Astrocyte of the spinal cord (primary cell): ENCODE measurements around the gene STRBP.
"Not testable (repeated sequence)": the region's sequence is repeated elsewhere in the genome, so short reads cannot be mapped to it uniquely, and the experiment has no call there.

Experiments used
- DNase-seq: peaks from one replicate; pipeline ENCODE4 v3.0.0; 2011; ENCODE audit warnings: low read depth, low spot score
- H3K4me3 ChIP-seq: 2 replicates; pipeline ENCODE4 v1.5.1; 2011; ENCODE audit warnings: low read depth, mild to moderate bottlenecking, low read length, moderate library complexity
- in situ Hi-C: cut with HindIII; loops from 2 replicates; pipeline ENCODE4 v1.10.0; 2017; ENCODE audit warnings: low sequenced_read_pairs
- TF ChIP-seq, protein P1 (sequence below): IDR thresholded peaks from 2 replicates; pipeline ENCODE4 v1.5.1; 2012; ENCODE audit warnings: low read depth, mild to moderate bottlenecking, low read length, inconsistent platforms

The STRBP gene

DNA sequence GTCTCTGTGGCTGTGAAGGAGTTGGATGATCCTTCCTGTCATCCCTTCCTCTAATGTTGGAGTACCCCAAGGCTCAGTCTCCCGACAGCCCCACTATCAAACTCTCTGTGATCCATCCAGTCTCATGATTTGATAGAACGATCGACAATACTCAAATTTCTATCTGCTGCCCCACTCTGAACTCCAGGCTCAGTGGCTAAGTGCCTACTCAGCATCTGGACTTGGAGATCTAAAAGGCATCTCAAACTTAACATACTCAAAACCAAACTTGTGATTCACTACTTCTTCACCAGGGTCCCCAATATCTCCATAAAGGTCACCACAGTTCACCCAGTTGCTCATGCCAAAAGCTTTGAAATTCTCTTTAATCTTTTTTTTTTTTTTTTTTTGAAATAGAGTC lies 15.1 kb upstream of the STRBP start:
- DNase-seq, result no peak
- in situ Hi-C loops, result no loop called here
- TF ChIP-seq, protein P1, sequence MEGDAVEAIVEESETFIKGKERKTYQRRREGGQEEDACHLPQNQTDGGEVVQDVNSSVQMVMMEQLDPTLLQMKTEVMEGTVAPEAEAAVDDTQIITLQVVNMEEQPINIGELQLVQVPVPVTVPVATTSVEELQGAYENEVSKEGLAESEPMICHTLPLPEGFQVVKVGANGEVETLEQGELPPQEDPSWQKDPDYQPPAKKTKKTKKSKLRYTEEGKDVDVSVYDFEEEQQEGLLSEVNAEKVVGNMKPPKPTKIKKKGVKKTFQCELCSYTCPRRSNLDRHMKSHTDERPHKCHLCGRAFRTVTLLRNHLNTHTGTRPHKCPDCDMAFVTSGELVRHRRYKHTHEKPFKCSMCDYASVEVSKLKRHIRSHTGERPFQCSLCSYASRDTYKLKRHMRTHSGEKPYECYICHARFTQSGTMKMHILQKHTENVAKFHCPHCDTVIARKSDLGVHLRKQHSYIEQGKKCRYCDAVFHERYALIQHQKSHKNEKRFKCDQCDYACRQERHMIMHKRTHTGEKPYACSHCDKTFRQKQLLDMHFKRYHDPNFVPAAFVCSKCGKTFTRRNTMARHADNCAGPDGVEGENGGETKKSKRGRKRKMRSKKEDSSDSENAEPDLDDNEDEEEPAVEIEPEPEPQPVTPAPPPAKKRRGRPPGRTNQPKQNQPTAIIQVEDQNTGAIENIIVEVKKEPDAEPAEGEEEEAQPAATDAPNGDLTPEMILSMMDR, result no peak
- H3K4me3 ChIP-seq, result no peak overlapping the region

- in situ Hi-C loops, result no loop called here
- TF ChIP-seq, protein P1, result no peak
- no peak for DNase-seq
Measured at GRCh38 chr9:123283048-123283408, 14.6 kb upstream of the STRBP start.

GRCh38 chr9:123282362-123283047 lies 14.1 kb upstream of the STRBP start:
- no peak for DNase-seq
- in situ Hi-C loops, result no loop called here
- TF ChIP-seq, protein P1, result no peak
- H3K4me3 ChIP-seq, result no peak overlapping the region

More at GRCh38 chr9:123283048-123283408, 14.6 kb upstream of the STRBP start:
- H3K4me3 ChIP-seq, result no peak overlapping the region

GRCh38 chr9:123281659-123282350 lies 13.4 kb upstream of the STRBP start:
- DNase-seq, result no peak
- H3K4me3 ChIP-seq, result no peak overlapping the region
- TF ChIP-seq, protein P1, result no peak
- in situ Hi-C loops, result no loop called here

- DNase-seq, in situ Hi-C loops, H3K4me3 ChIP-seq: not testable (repeated sequence)
Measured at GRCh38 chr9:123278879-123279493, 10.6 kb upstream of the STRBP start.

DNA sequence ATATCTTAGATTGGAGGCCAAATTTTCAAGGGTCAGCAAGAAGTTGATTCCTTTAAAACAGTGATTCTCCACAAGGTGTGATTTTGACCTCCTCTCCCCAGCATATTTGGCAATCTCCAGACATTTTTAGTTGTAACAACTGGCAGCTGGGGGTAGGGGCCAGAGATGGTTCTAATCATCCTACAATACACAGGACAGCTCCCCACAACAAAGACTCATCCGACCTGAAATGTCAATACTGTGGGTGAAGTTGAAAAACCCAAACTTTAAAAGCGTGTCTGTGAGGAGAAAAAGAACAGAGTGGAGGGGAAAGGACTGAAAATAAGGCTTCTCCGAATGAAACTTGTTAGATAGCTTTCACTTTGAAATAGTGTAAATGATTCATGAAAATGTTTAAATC lies 10.0 kb upstream of the STRBP start:
- in situ Hi-C loops, result no loop called here
- TF ChIP-seq, protein P1, result no peak
- H3K4me3 ChIP-seq, result no peak overlapping the region
- no peak for DNase-seq

- H3K4me3 ChIP-seq, result no peak overlapping the region
- TF ChIP-seq, protein P1, result no peak
- in situ Hi-C loops, result no loop called here
- DNase-seq, result no peak
Measured at GRCh38 chr9:123276551-123276950, 8.2 kb upstream of the STRBP start.

- in situ Hi-C loops, DNase-seq, H3K4me3 ChIP-seq: not testable (repeated sequence)
Measured at GRCh38 chr9:123271133-123271532, 2.7 kb upstream of the STRBP start.
